ENCODE results near the gene DPEP2NB. TPM values are rescaled to one million over a fixed set of nuclear protein-coding genes. Genes with fewer than 3 reads are reported as not detected.

The DPEP2NB gene
- total RNA-seq (not detected), polyA plus RNA-seq (not detected)

GRCh38 chr16:68015681-68016080 lies at the start of gene DPEP2NB:
Gene DPEP2NB (minus strand): TSS chr16:68015911. CDS start chr16:68015770, 141 bp downstream.
- Mint-ChIP-seq H3K4me3 (peak within 1 kb of the TSS in 1 of 8 donors; percentile 61), H3K36me3 (peaks cover 0 to 3% of the 10 kb centered on the region in 2 donors), H3K4me1 (peaks cover 0 to 2% (median under 1%) of the 10 kb centered on the region in 4 donors), H3K27me3 (no peaks in the 10 kb centered on the region), H3K27ac (peak within 1 kb of the TSS in 1 of 7 donors; percentile 0), H3K9me3 (no peaks in the 10 kb centered on the region)
- intact Hi-C loops (cut with micrococcal nuclease), result no loop called here
- Histone ChIP-seq H3K9me3 (ENCODE audit: control insufficient read depth in 1 of 2, low read length in 2 of 2) (no peaks in the 10 kb centered on the region), H3K4me1 (ENCODE audit: insufficient read depth, low read length) (no peaks in the 10 kb centered on the region), H3K36me3 (ENCODE audit: insufficient read depth, low read length) (no peaks in the 10 kb centered on the region), H3K27ac (ENCODE audit: low read depth, low read length) (no peak within 1 kb of the TSS), H3K27me3 (ENCODE audit: insufficient read depth, low read length) (no peaks in the 10 kb centered on the region), H3K4me3 (ENCODE audit: low read length in 2 of 2) (no peak within 1 kb of the TSS)
- CTCF ChIA-PET (ENCODE audit: partially characterized antibody), result interaction anchor here (1.1 to 1.2 kb wide), 2 partner anchors 10 to 75 kb away, joined by 3 read pairs; no protein-coding TSS in a partner anchor
- POLR2A ChIA-PET (ENCODE audit: partially characterized antibody), result interaction anchor here (1.0 to 3.6 kb wide), 3 partner anchors 10 to 16 kb away, joined by 3 to 15 read pairs (median 11); partner anchors contain the start of gene DPEP2
- no peak for DNase-seq

GRCh38 chr16:68064791-68065365 lies 49.2 kb upstream of the DPEP2NB start:
- no peaks in the 10 kb centered on the region for H3K9me3 ChIP-seq (ENCODE audit: control insufficient read depth in 1 of 2, low read length in 2 of 2)
- H3K4me1 ChIP-seq (ENCODE audit: insufficient read depth, low read length), result peaks cover 79% of the 10 kb centered on the region
- H3K27ac ChIP-seq (ENCODE audit: low read depth, low read length), result peak overlapping the region; percentile 42
- peak overlapping the region; percentile 79 to 96 (median 84) for H3K27ac Mint-ChIP-seq
- no peaks in the 10 kb centered on the region for H3K27me3 ChIP-seq (ENCODE audit: insufficient read depth, low read length)
- peak overlapping the region in 6 of 8 donors; percentile 1 to 74 (median 34) for H3K4me3 Mint-ChIP-seq
- peaks cover 8 to 19% of the 10 kb centered on the region in 2 donors for H3K36me3 Mint-ChIP-seq
- CTCF ChIA-PET (ENCODE audit: partially characterized antibody), result interaction anchor here (0.5 to 6.4 kb wide), 28 partner anchors 9 to 549 kb away, joined by 3 to 67 read pairs (median 6); partner anchors contain the start of gene NFATC3
- peaks cover 0 to 1% (median 0%) of the 10 kb centered on the region in 8 donors for H3K9me3 Mint-ChIP-seq
- H3K4me3 ChIP-seq (ENCODE audit: low read length in 2 of 2), result no peak overlapping the region
- H3K27me3 Mint-ChIP-seq, result no peaks in the 10 kb centered on the region
- intact Hi-C loops (cut with micrococcal nuclease), result loop anchor here (1.0 to 10.0 kb wide), 6 partner anchors 16 to 249 kb away; no protein-coding TSS in a partner anchor
- H3K36me3 ChIP-seq (ENCODE audit: insufficient read depth, low read length), result no peaks in the 10 kb centered on the region
- POLR2A ChIA-PET (ENCODE audit: partially characterized antibody), result interaction anchor here (0.9 to 17.1 kb wide), 5 partner anchors 13 to 76 kb away, joined by 3 to 474 read pairs (median 3); partner anchors contain the start of gene NFATC3
- peaks cover 51 to 90% (median 71%) of the 10 kb centered on the region in 4 donors for H3K4me1 Mint-ChIP-seq
- peak; percentile 60 to 78 (median 68) for DNase-seq

- Mint-ChIP-seq H3K9me3 (peaks cover 0 to 2% (median 0%) of the 10 kb centered on the region in 8 donors), H3K4me1 (peaks cover 52 to 85% (median 69%) of the 10 kb centered on the region in 4 donors), H3K27me3 (no peaks in the 10 kb centered on the region), H3K36me3 (peaks cover 16 to 21% of the 10 kb centered on the region in 2 donors), H3K4me3 (peak overlapping the region; percentile 46 to 79 (median 62)), H3K27ac (peak overlapping the region; percentile 73 to 89 (median 82))
- Histone ChIP-seq H3K27me3 (ENCODE audit: insufficient read depth, low read length) (no peaks in the 10 kb centered on the region), H3K36me3 (ENCODE audit: insufficient read depth, low read length) (no peaks in the 10 kb centered on the region), H3K4me1 (ENCODE audit: insufficient read depth, low read length) (peaks cover 74% of the 10 kb centered on the region), H3K9me3 (ENCODE audit: control insufficient read depth in 1 of 2, low read length in 2 of 2) (no peaks in the 10 kb centered on the region), H3K27ac (ENCODE audit: low read depth, low read length) (no peak overlapping the region), H3K4me3 (ENCODE audit: low read length in 2 of 2) (no peak overlapping the region)
- POLR2A ChIA-PET (ENCODE audit: partially characterized antibody), result interaction anchor here (0.9 to 17.1 kb wide), 5 partner anchors 19 to 217 kb away, joined by 3 to 474 read pairs (median 3); partner anchors contain the start of genes NFATC3 and NUTF2
- peak in 4 of 5 donors; percentile 38 to 50 (median 48) for DNase-seq
- intact Hi-C loops (cut with micrococcal nuclease), result loop anchor here (10.0 kb wide), 1 partner anchor 52 kb away; no protein-coding TSS in a partner anchor
- CTCF ChIA-PET (ENCODE audit: partially characterized antibody), result interaction anchor here (0.6 to 6.4 kb wide), 9 partner anchors 11 to 179 kb away, joined by 3 to 67 read pairs (median 8); partner anchors contain the start of gene NFATC3
Observed at GRCh38 chr16:68062910-68063393, 47.2 kb upstream of the DPEP2NB start.

GRCh38 chr16:68061396-68061795 lies 45.7 kb upstream of the DPEP2NB start:
- Histone ChIP-seq H3K27ac (ENCODE audit: low read depth, low read length) (no peak overlapping the region), H3K36me3 (ENCODE audit: insufficient read depth, low read length) (no peaks in the 10 kb centered on the region), H3K4me1 (ENCODE audit: insufficient read depth, low read length) (peaks cover 68% of the 10 kb centered on the region), H3K9me3 (ENCODE audit: control insufficient read depth in 1 of 2, low read length in 2 of 2) (no peaks in the 10 kb centered on the region), H3K27me3 (ENCODE audit: insufficient read depth, low read length) (no peaks in the 10 kb centered on the region), H3K4me3 (ENCODE audit: low read length in 2 of 2) (no peak overlapping the region)
- Mint-ChIP-seq H3K4me3 (peak overlapping the region in 2 of 8 donors; percentile 35 to 51), H3K27ac (peak overlapping the region; percentile 64 to 89 (median 82)), H3K27me3 (no peaks in the 10 kb centered on the region), H3K36me3 (peaks cover 18 to 21% of the 10 kb centered on the region in 2 donors), H3K4me1 (peaks cover 49 to 77% (median 61%) of the 10 kb centered on the region in 4 donors), H3K9me3 (peaks cover 0 to 2% (median 0%) of the 10 kb centered on the region in 8 donors)
- DNase-seq, result no peak
- ChIA-PET POLR2A (ENCODE audit: partially characterized antibody) (interaction anchor here (1.0 to 17.1 kb wide), 3 partner anchors 11 to 63 kb away, joined by 3 to 474 read pairs (median 3); partner anchors contain the start of genes DPEP2 and NFATC3), CTCF (ENCODE audit: partially characterized antibody) (interaction anchor here (0.8 to 6.4 kb wide), 8 partner anchors 8 to 245 kb away, joined by 3 to 59 read pairs (median 8); no protein-coding TSS in a partner anchor)
- intact Hi-C loops (cut with micrococcal nuclease), result loop anchor here (10.0 kb wide), 1 partner anchor 53 kb away; no protein-coding TSS in a partner anchor

- Histone ChIP-seq H3K36me3 (ENCODE audit: insufficient read depth, low read length) (no peaks in the 10 kb centered on the region), H3K9me3 (ENCODE audit: control insufficient read depth in 1 of 2, low read length in 2 of 2) (no peaks in the 10 kb centered on the region), H3K27me3 (ENCODE audit: insufficient read depth, low read length) (no peaks in the 10 kb centered on the region), H3K27ac (ENCODE audit: low read depth, low read length) (no peak overlapping the region), H3K4me1 (ENCODE audit: insufficient read depth, low read length) (peaks cover 56% of the 10 kb centered on the region), H3K4me3 (ENCODE audit: low read length in 2 of 2) (no peak overlapping the region)
- Mint-ChIP-seq H3K36me3 (peaks cover 21 to 29% of the 10 kb centered on the region in 2 donors), H3K27ac (peak overlapping the region; percentile 26 to 71 (median 53)), H3K4me1 (peaks cover 39 to 61% (median 48%) of the 10 kb centered on the region in 4 donors), H3K27me3 (no peaks in the 10 kb centered on the region), H3K9me3 (peaks cover 0 to 2% (median 0%) of the 10 kb centered on the region in 8 donors), H3K4me3 (peak overlapping the region in 5 of 8 donors; percentile 8 to 73 (median 31))
- no peak for DNase-seq
- ChIA-PET POLR2A (ENCODE audit: partially characterized antibody) (interaction anchor here (0.7 to 1.0 kb wide), 2 partner anchors 27 to 110 kb away, joined by 4 to 5 read pairs; no protein-coding TSS in a partner anchor), CTCF (ENCODE audit: partially characterized antibody) (interaction anchor here (0.6 to 2.0 kb wide), 2 partner anchors 53 to 176 kb away, joined by 4 to 6 read pairs; no protein-coding TSS in a partner anchor)
- intact Hi-C loops (cut with micrococcal nuclease), result loop anchor here (10.0 kb wide), 1 partner anchor 55 kb away; no protein-coding TSS in a partner anchor
Observed at GRCh38 chr16:68059804-68060203, 44.1 kb upstream of the DPEP2NB start.

GRCh38 chr16:68055395-68055794 lies 39.7 kb upstream of the DPEP2NB start:
- no peaks in the 10 kb centered on the region for H3K27me3 ChIP-seq (ENCODE audit: insufficient read depth, low read length)
- H3K9me3 ChIP-seq (ENCODE audit: control insufficient read depth in 1 of 2, low read length in 2 of 2), result no peaks in the 10 kb centered on the region
- peaks cover 0 to 2% (median 0%) of the 10 kb centered on the region in 8 donors for H3K9me3 Mint-ChIP-seq
- POLR2A ChIA-PET (ENCODE audit: partially characterized antibody), result interaction anchor here (1.0 kb wide), 1 partner anchor 15 kb away, joined by 3 read pairs; no protein-coding TSS in a partner anchor
- H3K36me3 ChIP-seq (ENCODE audit: insufficient read depth, low read length), result peaks cover 7% of the 10 kb centered on the region
- CTCF ChIA-PET (ENCODE audit: partially characterized antibody), result interaction anchor here (0.8 to 2.4 kb wide), 3 partner anchors 10 to 14 kb away, joined by 3 to 9 read pairs (median 7); no protein-coding TSS in a partner anchor
- no peak for DNase-seq
- H3K36me3 Mint-ChIP-seq, result peaks cover 36 to 38% of the 10 kb centered on the region in 2 donors
- H3K4me3 Mint-ChIP-seq, result no peak overlapping the region
- H3K27ac ChIP-seq (ENCODE audit: low read depth, low read length), result no peak overlapping the region
- H3K27ac Mint-ChIP-seq, result no peak overlapping the region
- no peaks in the 10 kb centered on the region for H3K27me3 Mint-ChIP-seq
- H3K4me1 ChIP-seq (ENCODE audit: insufficient read depth, low read length), result peaks cover 14% of the 10 kb centered on the region
- intact Hi-C loops (cut with micrococcal nuclease), result no loop called here
- H3K4me1 Mint-ChIP-seq, result peaks cover 12 to 26% (median 15%) of the 10 kb centered on the region in 4 donors
- H3K4me3 ChIP-seq (ENCODE audit: low read length in 2 of 2), result no peak overlapping the region
